Heart left ventricle (tissue), 13 donors: ENCODE data around the gene EIF3M.

Experiments
- POLR2A ChIP-seq, 2 donors: fragments of 450-650 bp; IDR thresholded peaks; one replicate each; pipeline ENCODE4 v1.6.1; 2017; ENCODE audit warnings: antibody characterized with exemption in 2 of 2, mild to moderate bottlenecking in 2 of 2, moderate library complexity in 2 of 2
- TF ChIP-seq, protein P1 (sequence below), 12 donors: fragments of 200-600 bp; sonication (generic) in 4 of 12; IDR thresholded peaks; one replicate each; pipeline versions ENCODE4 v1.5.0 to v1.8.0; 2018 to 2022; ENCODE audit warnings: antibody characterized with exemption in 12 of 12, mild to moderate bottlenecking in 5 of 12
- donor health status: ischemic (EF 13 %, LVEDD 7.1; RV severe dilation, severe dysfunction).
- donor health status: DM: no; HTN: yes; CAD: no.
- donor health status: DM: no; HTN: no; CAD: no.
- donor health status: ischemic (EF 25% LVEDD 6.9; RV normal size, moderate dysfunction).
- donor health status: ischemic (EF 25% LVEDD 5.7; RV mildly dilated, moderate dysfunction).
- donor health status: ischemic (EF 35%, LVEDD 5.7; RV mildly dilated, moderate dysfunction).
- donor health status: nonischemic (EF 11% LVEDD 7.7; RV severe dilation, severe dysfunction).
- donor health status: DM: yes; HTN: yes; CAD: no.
- donor health status: PGD.
- donor health status: ischemic (EF 29% LVEDD 5.4; RV normal size, mild dysfunction).
- donor health status: nonischemic (EF 23%, LVEDD 6.1; RV moderate dilation, normal function).

DNA sequence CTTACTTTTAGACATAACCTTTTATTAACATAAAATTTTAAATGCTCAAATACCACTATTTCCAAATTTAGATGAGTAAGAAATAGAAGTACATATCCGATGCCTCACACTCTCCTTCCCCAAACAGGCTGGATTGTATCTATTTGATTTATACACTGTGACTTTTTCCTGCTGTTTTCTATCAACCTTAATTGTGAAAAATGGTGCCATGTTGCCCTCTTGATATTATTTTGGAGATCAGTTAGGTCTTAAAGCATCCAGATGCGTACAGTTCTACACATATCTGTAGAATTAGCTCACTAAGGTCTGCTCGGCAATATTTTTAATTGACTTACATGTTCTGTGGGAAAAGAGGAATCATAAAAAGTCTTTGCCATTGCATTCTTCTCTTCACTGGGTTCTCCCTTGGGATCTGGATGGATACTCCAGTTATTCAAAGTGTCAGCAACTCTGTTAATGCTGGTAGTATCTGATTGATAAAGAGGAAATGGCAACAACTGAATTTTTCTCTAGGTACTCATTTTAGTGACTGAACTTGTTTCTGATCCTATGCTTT lies 27.2 kb downstream of the EIF3M start:
- no peak for TF ChIP-seq POLR2A (IDR thresholded peaks at IDR 0.05)
- TF ChIP-seq, protein P1, sequence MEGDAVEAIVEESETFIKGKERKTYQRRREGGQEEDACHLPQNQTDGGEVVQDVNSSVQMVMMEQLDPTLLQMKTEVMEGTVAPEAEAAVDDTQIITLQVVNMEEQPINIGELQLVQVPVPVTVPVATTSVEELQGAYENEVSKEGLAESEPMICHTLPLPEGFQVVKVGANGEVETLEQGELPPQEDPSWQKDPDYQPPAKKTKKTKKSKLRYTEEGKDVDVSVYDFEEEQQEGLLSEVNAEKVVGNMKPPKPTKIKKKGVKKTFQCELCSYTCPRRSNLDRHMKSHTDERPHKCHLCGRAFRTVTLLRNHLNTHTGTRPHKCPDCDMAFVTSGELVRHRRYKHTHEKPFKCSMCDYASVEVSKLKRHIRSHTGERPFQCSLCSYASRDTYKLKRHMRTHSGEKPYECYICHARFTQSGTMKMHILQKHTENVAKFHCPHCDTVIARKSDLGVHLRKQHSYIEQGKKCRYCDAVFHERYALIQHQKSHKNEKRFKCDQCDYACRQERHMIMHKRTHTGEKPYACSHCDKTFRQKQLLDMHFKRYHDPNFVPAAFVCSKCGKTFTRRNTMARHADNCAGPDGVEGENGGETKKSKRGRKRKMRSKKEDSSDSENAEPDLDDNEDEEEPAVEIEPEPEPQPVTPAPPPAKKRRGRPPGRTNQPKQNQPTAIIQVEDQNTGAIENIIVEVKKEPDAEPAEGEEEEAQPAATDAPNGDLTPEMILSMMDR (IDR thresholded peaks at IDR 0.05) = no peak
